Measurements from ENCODE around the gene CPNE5. TPM values are rescaled to one million over a fixed set of nuclear protein-coding genes. Genes with fewer than 3 reads are reported as not detected.

Gene CPNE5
- total and polyA plus RNA-seq, 9 of the 15 experiments (the other 6 are each of a cell fraction or from before 2014, with no cell fraction given): 0.14 to 1.0 (median 0.46) TPM; not detected in 2

DNA sequence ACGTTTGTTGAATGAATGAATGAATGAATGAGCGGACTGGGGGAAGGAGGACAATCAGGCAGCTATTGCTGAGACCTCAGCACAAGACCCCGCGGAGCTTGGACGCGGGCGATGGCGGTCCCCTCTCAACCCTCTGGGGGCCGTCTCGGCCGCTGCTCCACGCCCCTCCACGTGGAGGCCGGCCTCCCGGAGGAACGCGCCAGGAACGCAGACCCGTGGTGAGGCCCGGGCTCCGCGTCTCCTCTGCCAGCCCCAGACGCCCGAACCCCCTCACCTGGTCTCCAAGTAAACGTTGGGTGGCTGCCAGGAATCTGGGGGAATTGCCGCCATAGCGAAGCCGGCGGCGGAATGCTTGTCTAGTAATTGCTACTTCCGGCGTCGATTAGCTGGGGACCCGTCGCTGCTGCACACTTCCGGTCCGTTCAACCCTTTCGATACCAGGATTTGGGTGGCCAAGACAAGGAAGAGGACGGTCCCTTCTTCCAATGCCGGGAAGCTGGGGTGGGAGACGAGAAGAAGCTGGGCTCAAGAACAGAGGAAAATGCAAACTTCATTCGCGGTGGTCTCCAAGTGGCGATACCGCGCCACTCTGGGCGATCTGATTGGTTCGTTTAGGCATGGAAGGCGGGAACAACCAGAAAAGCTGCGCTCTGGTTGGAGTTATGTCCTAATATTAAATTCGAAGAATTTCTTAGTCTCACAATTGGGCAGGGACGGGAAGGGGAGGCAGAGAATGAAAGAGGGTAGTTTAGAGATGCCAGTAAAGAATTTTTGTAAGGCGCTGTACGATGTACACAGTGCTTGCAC is 35.4 kb upstream of the CPNE5 start, which contains the start of gene PPIL1 (continued):
- TF ChIP-seq, protein P1, sequence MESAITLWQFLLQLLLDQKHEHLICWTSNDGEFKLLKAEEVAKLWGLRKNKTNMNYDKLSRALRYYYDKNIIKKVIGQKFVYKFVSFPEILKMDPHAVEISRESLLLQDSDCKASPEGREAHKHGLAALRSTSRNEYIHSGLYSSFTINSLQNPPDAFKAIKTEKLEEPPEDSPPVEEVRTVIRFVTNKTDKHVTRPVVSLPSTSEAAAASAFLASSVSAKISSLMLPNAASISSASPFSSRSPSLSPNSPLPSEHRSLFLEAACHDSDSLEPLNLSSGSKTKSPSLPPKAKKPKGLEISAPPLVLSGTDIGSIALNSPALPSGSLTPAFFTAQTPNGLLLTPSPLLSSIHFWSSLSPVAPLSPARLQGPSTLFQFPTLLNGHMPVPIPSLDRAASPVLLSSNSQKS (CRISPR knock-in tag; IDR thresholded peaks at IDR 0.05): 0 out of 2 replicates have a peak, but pooled peaks have one; percentile 8
- TF ChIP-seq ARID1B (IDR thresholded peaks at IDR 0.05) (peak; percentile 41; the same call in 1 of the 2 replicates), POLR2AphosphoS5 (IDR thresholded peaks at IDR 0.05; ENCODE audit: control insufficient read depth, insufficient read depth, low read depth, low read length) (peak; percentile 74), ZNF134 (CRISPR knock-in tag; conservative IDR thresholded peaks at IDR 0.05) (no peak), CBFB (CRISPR knock-in tag; IDR thresholded peaks at IDR 0.05) (no peak), ZNF408 (CRISPR knock-in tag; IDR thresholded peaks at IDR 0.05; ENCODE audit: low read depth) (no peak), ZNF644 (tag; IDR thresholded peaks at IDR 0.05; ENCODE audit: low read depth) (0 out of 2 replicates have a peak, but pooled peaks have one; percentile 33), PHF20 (IDR thresholded peaks at IDR 0.05; ENCODE audit: partially characterized antibody) (peak; percentile 98), JUND (IDR thresholded peaks at IDR 0.05; ENCODE audit: borderline replicate concordance, low read depth, low read length) (peak; percentile 38; the same call in 1 of the 2 replicates), JUND (tag; IDR thresholded peaks at IDR 0.05; ENCODE audit: borderline replicate concordance, low read depth, low read length) (peak; percentile 57; the same call in 1 of the 3 replicates), ADNP (tag; IDR thresholded peaks at IDR 0.05) (no peak), NR4A1 (CRISPR knock-in tag; IDR thresholded peaks at IDR 0.05) (0 out of 2 replicates have a peak, but pooled peaks have one; percentile 14), NR4A1 (tag; IDR thresholded peaks at IDR 0.05) (peak; percentile 81), ZNF24 (IDR thresholded peaks at IDR 0.05) (peak; percentile 95), LEF1 (IDR thresholded peaks at IDR 0.05) (peak; percentile 58), SLC30A9 (CRISPR knock-in tag; IDR thresholded peaks at IDR 0.05) (0 out of 2 replicates have a peak, but pooled peaks have one; percentile 22), POLR2G (IDR thresholded peaks at IDR 0.05; ENCODE audit: low read depth, low read length) (peak; percentile 95), SMARCE1 (IDR thresholded peaks at IDR 0.05) (no peak; the same call in 1 of the 2 replicates), RNF2 (IDR thresholded peaks at IDR 0.05) (peak; percentile 37; the same call in 1 of the 2 replicates), ZSCAN29 (IDR thresholded peaks at IDR 0.05) (peak; percentile 67), SRSF3 (IDR thresholded peaks at IDR 0.05; ENCODE audit: insufficient read depth, low read length) (0 out of 2 replicates have a peak, but pooled peaks have one; percentile 87), TARDBP (IDR thresholded peaks at IDR 0.05) (peak; percentile 78; the same call in 1 of the 2 replicates)
- TF ChIP-seq, protein P2, sequence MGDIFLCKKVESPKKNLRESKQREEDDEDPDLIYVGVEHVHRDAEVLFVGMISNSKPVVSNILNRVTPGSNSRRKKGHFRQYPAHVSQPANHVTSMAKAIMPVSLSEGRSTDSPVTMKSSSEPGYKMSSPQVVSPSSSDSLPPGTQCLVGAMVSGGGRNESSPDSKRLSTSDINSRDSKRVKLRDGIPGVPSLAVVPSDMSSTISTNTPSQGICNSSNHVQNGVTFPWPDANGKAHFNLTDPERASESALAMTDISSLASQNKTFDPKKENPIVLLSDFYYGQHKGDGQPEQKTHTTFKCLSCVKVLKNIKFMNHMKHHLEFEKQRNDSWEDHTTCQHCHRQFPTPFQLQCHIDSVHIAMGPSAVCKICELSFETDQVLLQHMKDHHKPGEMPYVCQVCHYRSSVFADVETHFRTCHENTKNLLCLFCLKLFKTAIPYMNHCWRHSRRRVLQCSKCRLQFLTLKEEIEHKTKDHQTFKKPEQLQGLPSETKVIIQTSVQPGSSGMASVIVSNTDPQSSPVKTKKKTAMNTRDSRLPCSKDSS (IDR thresholded peaks at IDR 0.05; ENCODE audit: low read depth, partially characterized antibody): no peak
- TF ChIP-seq, protein P3, sequence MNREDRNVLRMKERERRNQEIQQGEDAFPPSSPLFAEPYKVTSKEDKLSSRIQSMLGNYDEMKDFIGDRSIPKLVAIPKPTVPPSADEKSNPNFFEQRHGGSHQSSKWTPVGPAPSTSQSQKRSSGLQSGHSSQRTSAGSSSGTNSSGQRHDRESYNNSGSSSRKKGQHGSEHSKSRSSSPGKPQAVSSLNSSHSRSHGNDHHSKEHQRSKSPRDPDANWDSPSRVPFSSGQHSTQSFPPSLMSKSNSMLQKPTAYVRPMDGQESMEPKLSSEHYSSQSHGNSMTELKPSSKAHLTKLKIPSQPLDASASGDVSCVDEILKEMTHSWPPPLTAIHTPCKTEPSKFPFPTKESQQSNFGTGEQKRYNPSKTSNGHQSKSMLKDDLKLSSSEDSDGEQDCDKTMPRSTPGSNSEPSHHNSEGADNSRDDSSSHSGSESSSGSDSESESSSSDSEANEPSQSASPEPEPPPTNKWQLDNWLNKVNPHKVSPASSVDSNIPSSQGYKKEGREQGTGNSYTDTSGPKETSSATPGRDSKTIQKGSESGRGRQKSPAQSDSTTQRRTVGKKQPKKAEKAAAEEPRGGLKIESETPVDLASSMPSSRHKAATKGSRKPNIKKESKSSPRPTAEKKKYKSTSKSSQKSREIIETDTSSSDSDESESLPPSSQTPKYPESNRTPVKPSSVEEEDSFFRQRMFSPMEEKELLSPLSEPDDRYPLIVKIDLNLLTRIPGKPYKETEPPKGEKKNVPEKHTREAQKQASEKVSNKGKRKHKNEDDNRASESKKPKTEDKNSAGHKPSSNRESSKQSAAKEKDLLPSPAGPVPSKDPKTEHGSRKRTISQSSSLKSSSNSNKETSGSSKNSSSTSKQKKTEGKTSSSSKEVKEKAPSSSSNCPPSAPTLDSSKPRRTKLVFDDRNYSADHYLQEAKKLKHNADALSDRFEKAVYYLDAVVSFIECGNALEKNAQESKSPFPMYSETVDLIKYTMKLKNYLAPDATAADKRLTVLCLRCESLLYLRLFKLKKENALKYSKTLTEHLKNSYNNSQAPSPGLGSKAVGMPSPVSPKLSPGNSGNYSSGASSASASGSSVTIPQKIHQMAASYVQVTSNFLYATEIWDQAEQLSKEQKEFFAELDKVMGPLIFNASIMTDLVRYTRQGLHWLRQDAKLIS (CRISPR knock-in tag; IDR thresholded peaks at IDR 0.05): peak; percentile 91; the same call in 1 of the 2 replicates
